SK-N-MC (cell line): ENCODE data around the gene CLSTN3.

Source experiments
- EZH2 ChIP-seq: fragments of 200-600 bp; sonication (generic); IDR thresholded peaks from one replicate; pipeline ENCODE4 v1.6.1; 2017; ENCODE audit warnings: antibody characterized with exemption
- POLR2AphosphoS5 ChIP-seq: IDR thresholded peaks from 2 replicates; pipeline ENCODE4 v1.6.1; 2012; ENCODE audit warnings: mild to moderate bottlenecking, low read depth, low read length, borderline replicate concordance

- no peak for TF ChIP-seq EZH2
- TF ChIP-seq POLR2AphosphoS5: no peak
Observed at GRCh38 chr12:7114008-7114407, 16.2 kb upstream of the CLSTN3 start.
